Activated CD8-positive, alpha-beta memory T cell treated with anti-CD3 and anti-CD28 coated beads, Interleukin-2, amount 50 U/mL, for 1 hour (primary cell): ENCODE results near the gene DEFB131B.
"Not testable (repeated sequence)": the region's sequence is repeated elsewhere in the genome, so short reads cannot be mapped to it uniquely, and the experiment has no call there.

Experiments
- DNase-seq: peaks from one replicate; pipeline ENCODE4 v3.0.0-alpha.2; 2020; ENCODE audit errors: extremely low read depth

Gene DEFB131B

DNA sequence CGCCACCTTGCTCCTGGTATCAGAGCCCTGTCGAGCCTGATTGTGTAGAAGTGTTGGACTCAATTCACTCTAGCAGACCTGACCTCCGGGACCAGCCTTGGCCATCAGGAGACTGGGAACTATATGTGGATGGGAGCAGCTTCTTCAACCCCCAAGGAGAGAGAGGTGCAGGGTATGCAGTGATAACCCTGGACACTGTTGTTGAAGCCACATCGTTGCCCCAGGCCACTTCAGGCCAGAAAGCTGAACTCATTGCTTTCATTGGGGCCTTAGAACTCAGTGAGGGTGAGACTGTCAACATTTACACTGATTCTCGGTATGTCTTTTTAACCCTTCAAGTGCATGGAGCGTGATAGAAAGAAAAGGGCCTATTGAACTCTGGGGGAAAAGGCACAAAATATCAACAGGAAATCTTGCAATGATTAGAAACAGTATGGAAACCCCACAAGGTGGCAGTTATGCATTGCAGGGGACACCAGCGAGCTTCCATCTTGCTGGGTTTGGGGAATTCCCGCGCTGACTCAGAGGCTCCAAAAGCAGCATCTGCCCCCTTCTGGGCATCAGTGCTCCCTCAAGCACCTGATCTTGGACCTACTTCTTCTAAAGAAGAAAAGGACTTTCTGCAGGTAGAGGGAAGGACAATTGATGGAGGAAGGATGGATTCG, 33.2 kb downstream of the DEFB131B start:
- not testable (repeated sequence) for DNase-seq

DNA sequence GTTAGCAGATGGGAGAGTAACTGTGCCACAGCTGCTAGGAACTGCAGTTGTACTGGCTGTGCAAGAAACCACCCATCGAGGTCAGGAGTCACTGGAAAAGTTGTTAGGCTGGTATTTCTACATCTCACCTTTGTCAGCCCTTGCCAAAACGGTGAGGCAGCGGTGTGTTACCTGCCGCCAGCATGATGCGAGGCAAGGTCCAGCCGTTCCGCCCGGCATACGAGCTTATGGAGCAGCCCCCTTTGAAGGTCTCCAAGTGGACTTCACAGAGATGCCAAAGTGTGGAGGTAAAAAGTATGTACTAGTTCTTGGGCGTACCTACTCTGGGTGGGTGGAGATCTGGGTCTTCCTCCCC, 33.7 kb downstream of the DEFB131B start:
- not testable (repeated sequence) for DNase-seq

DNA sequence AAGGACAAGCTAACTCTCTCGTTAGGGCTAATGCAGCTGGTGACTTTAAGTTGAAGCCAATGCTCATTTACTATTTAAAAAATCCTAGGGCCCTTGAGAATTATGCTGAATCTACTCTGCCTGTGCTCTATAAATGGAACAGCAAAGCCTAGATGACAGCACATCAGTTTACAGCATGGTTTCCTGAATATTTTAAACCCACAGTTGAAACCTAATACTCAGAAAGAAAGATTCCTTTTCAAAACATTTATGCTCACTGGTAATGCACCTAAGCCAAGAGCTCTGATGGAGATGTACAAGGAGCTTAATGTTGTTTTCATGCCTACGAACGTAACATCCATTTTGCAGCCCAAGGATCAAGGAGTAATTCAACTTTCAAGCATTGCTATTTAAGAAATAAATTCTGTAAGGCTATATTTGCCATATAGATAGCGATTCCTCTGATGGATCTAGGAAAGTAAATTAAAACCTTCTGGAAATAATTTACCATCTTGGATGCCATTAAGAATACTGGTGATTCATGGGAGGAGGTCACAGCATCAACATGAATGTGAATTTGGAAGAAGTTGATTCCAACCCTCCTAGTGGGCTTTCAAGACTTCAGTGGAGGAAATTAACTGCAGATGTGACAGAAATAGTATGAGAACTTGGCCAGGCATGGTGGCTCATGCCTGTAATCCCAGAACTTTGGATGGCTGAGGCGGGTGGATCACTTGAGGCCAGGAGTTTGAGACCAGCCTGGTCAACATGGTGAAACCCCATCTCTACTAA, 35.7 kb downstream of the DEFB131B start:
- no peak for DNase-seq

DNA sequence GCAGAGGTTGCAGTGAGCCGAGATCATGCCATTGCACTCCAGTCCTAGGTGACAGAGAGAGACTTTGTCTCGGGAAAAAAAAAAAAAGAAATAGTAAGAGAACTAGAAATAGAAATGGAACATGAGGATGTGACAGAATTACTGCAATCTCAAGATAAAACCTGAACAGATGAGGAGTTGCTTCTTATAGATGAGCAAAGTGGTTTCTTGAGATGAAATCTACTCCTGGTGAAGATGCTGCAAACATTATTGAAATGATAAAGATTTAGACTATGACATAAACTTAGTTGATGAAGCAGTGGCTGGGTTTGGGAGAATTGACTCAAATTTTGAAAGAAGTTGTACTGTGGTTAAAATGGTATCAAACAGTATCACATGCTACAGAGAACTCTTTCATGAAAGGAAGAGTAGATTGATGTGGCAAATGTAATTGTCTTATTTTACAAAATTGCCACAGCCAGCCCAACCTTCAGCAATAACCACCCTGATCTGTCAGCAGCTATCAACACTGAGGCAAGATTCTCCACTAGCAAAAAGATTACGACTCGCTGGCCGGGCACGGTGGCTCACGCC, 36.5 kb downstream of the DEFB131B start:
- no peak for DNase-seq

DNA sequence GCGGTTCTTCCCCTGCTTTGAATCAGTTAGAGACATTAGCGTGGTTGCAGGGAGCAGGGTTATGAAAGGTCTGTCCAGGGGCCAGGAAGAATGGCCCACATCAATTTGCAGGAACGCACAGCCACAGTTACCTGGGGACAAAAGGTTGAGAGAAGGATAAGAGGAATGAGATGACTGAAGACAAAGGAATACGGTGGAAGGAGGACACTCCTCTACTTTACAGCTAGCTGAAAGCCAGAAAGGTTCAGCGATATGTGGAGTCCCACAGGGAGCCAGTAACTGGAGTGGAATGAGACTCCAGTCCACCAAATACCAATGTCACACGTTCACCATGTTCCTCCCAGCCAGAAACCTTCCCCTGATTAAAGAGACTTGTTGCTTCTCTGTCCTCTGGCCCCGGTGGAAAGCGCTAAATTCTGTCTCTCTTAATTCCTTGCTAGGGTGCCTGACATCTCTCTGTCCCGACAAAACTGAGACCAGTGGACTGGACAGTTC, 39.4 kb downstream of the DEFB131B start:
- DNase-seq, result no peak

DNA sequence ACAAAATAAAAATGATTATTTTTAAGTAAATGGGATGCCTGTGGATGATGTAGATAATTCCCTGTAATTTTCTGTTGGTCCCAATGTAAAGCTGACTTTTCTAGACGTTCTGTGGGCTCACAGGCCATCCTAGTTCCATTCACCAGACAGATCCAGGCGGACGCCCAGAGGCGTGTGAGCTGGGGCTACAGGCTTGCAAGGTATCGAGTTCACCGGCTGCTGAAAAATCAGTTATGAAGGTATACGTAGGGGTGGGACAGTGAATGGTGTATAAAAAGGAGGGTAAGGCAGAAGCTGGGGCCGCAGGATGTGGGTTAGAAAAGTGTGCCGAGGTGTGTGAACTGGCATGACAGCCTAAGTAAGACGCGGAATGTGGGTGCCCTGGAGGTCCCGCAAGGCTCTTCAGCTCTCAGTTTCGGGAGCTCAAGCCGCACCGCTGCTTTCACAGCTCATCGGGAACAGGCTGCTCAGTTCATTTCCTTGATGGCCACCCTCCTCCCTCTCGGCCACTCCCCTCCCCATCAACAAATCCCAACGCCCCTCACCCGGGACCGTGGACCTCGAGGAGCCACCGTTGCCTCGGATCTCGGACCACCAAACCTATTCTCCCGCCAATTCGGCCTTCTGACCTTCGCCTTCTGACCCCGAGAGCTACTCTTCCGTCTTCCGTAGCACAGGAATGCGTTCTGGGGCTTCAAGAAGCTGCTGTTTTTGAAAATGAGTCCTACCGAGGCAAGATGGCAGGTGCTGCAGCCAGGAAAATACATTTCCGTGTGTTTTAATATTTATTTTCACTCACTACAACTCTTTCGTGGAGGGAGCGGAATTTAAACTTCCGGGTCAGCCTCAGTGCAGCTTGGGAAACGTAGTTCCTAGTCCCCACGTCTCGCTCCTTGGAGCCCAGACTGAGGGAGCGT, 49.8 kb downstream of the DEFB131B start, which contains the start of gene XNDC1N:
XNDC1N (minus strand) TSS at position 775 of the 917 bp plus-strand sequence. CDS start 5,241 bp downstream, outside the sequence.
- DNase-seq, result peak; percentile 39

DNA sequence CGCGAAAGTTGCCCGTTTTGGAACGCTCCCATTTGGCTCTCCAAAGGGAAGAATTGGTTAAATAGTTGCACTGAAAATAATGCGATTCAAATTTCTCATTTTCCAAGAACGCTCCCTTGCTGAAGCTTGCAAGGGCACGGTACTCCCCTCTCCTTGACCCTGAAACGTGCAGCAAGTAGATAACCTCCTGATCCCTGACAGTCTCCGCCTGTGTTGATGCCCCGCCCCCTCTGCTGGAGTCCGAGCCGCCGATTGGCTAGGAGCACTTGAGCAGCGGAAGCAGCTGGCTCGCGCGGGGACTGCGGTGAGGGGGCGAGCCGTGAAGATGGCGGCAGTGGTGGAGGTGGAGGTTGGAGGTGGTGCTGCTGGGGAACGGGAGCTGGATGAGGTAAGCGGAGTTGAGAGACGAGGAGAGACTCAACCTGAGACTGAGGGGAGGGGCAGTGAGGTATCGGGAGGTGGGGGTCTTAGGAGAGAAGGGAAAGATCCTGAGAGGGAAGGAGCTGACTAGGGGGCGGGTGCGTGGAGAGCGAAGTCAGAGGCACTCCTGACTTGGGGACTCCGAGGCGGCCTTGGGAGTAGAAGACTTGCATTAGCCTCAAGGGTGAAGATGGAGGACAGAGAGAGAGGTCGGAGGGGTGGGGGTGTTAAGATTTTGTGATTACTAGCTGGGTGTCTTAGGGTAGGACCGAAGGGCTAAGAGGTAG, 50.6 kb downstream of the DEFB131B start, which contains the start of gene RNF121:
RNF121 (plus strand) TSS at position 310 of the 707 bp plus-strand sequence; CDS start at position 326, 16 bp downstream.
- DNase-seq, result peak; percentile 95

DNA sequence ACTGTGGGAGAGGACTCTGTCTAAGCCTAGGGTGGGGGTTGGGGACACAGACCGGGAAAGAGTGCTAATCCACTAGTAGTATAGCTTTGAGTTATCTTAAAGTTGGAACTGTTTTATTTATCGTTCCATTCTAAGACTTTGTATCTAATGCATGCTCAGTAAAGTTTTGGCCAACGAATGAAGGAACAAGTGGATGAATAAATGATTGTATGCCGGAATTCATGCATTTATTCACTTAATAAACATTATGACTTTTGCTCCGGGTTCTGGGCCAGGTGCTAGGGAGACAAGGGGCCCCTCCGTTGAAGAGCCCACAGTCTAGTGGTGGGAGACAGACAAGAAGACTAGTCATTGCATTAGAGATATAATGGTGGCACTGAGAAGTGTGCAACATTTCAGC, 51.2 kb downstream of the DEFB131B start:
- DNase-seq, result no peak

DNA sequence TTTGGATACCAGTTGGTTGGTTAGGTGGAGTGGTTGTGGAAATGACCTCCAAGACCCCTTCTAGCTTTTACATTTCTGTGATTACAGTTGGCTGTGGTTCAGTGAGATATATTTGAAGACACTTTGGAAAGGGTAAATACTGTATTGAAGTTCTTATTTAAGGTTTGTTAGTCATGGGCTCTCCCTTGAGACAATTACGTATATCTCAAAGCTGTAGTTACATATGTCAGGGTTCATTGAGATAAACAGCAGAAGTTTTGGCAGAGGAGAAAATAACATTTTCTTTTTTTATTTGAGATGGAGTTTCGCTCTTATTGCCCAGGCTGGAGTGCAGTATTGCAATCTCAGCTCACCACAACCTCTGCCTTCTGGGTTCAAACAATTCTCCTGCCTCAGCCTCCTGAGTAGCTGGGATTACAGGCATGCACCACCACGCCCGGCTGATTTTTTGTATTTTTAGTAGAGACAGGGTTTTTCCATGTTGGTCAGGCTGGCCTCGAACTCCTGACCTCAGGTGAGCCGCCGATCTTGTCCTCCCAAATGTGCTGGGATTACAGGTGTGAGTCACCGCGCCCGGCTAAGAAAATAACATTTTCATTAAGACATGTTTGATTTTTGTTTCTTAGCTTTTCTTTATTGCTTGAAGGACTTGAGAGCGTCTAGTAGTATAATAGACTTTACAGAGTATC, 52.4 kb downstream of the DEFB131B start:
- DNase-seq, result no peak

DNA sequence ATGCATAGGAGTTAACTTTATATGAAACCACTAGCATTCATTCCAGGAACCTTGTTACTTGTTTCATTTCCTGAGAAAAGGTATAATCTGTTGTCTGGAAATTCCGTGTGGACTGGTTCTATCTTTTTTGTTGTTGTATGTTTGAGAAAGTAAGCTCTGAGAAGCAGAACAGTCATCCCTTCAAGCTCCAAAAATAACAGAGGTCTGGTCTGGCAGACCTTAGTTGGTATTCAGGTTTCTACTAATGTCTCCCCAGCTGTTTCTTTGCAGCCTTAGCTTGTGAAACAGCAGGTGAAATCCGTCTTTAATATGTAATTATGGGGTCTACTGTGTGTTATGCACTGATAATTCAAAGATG, 53.0 kb downstream of the DEFB131B start:
- no peak for DNase-seq

DNA sequence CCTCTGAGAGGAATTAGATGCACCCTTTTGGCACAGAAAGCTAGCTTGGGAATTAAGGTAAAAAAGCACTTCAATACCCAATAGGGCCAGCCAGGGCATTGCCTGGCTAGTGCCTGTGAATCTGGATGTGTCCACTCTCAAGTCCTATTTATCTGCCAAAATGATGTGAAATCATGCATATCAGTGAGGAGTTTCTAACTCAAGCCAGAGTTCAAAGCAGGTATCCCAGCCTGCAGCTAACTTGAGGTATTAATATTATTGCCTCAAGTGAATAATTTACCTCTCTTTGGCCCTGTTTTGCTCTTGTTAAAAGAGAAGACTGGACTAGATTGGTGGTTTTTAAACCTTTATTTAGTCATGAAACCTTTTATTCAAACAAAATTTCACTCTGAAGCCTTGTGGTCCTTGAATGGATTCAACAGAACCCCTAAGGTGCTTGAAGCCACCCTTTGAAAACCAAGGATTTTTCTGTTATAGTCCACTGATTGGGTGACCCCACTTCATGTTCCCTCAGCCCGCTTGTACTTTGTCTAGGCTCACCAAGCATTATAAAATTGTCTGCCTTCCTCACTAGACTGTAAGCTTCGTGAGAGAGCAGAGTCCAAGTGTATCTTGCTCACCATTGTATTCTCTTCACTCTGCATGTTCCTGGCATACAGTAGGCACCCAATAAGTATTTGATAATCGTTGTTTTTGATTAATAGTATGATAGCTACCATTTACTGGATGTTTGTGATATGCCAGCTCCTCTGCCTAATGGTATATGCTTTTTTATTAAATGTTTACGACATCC, 55.1 kb downstream of the DEFB131B start:
- DNase-seq, result no peak
